K562 (cell line): Measurements from ENCODE around the gene NDUFS6. TPM values are rescaled to one million over a fixed set of nuclear protein-coding genes. Genes with fewer than 3 reads are reported as not detected.

Experiments
- ATAC-seq: fragments of 200-7000 bp; cut with Tn5 transposase; 3 replicates; pipeline ENCODE4 v1.9.1; 2020; ENCODE audit warnings: moderate library complexity
- BruUV-seq: library from RNA; stranded (reverse); fragments of 400-500 nt; replicated peaks from 2 replicates; lab custom pipeline; 2021; lab: Mats Ljungman, UMichigan
- CTCF ChIA-PET: fragments of 300-600 bp; formaldehyde crosslinking; extraction: SDS; loops from one replicate; lab custom pipeline; 2021; ENCODE audit warnings: low intra/inter-chr PET ratio; lab: Yijun Ruan, JAX
- POLR2A ChIA-PET: fragments of 300-600, 350-650 bp; sonication (Branson Sonifier 250); formaldehyde crosslinking; extraction: SDS; loops from one replicate; lab custom pipeline; 2021; ENCODE audit warnings: antibody characterized with exemption, inconsistent platforms; lab: Yijun Ruan, JAX
- DNase-seq, 4 experiments: peaks; one replicate each; pipeline versions ENCODE4 v3.0.0 to v3.0.0-alpha.2; 2011 to 2018; ENCODE audit warnings: low spot score in 3 of 4, mixed read lengths in 3 of 4; ENCODE audit errors: extremely low read depth in 1 of 4
- FAIRE-seq: peaks from 2 replicates; lab custom pipeline; 2011; peaks lifted over from hg19 to GRCh38; lab: Jason Lieb, UNC
- H2AFZ ChIP-seq: 2 replicates; pipeline ENCODE4 v1.6.0; 2011; ENCODE audit warnings: low read depth, low read length, control low read depth, inconsistent platforms
- H3K27ac ChIP-seq: fragments of 200-600 bp; 3 replicates; pipeline ENCODE4 v1.8.0; 2011; ENCODE audit warnings: low read depth, mild to moderate bottlenecking, control low read depth, inconsistent platforms, low read length, moderate library complexity, mixed read lengths; ENCODE audit errors: extremely low read depth
- H3K27me3 ChIP-seq, 2 experiments: fragments of 300-600 bp in 1 of 2; 2 replicates in 1 of 2; 3 replicates in 1 of 2; pipeline versions ENCODE4 v1.6.0 to v1.8.0; 2011; ENCODE audit warnings: inconsistent platforms in 2 of 2, low read length in 2 of 2, mild to moderate bottlenecking in 1 of 2, mixed read lengths in 1 of 2, moderate library complexity in 1 of 2; ENCODE audit not compliant: control insufficient read depth in 2 of 2, insufficient read depth in 2 of 2
- H3K36me3 ChIP-seq: fragments of 300-600 bp; 3 replicates; pipeline ENCODE4 v1.8.0; 2011; ENCODE audit warnings: mild to moderate bottlenecking, low read length, inconsistent platforms; ENCODE audit not compliant: control insufficient read depth, insufficient read depth
- H3K4me1 ChIP-seq, 2 experiments: fragments of 200-600 bp in 1 of 2; replicated peaks in 1 of 2; 2 replicates in 1 of 2; 3 replicates in 1 of 2; pipeline versions ENCODE4 v1.5.1 to v1.8.0; 2011; ENCODE audit warnings: inconsistent platforms in 2 of 2, low read length in 2 of 2, mild to moderate bottlenecking in 1 of 2, mixed read lengths in 1 of 2, moderate library complexity in 1 of 2; ENCODE audit not compliant: control insufficient read depth in 2 of 2, insufficient read depth in 2 of 2
- H3K4me2 ChIP-seq: 2 replicates; pipeline ENCODE4 v1.6.1; 2011; ENCODE audit warnings: low read length, control low read depth, inconsistent platforms, mixed read lengths; ENCODE audit not compliant: insufficient read depth
- H3K4me3 ChIP-seq: fragments of 200-600 bp; sonication (generic), shearing (Covaris generic); 2 replicates; pipeline ENCODE4 v1.5.1; 2016; ENCODE audit warnings: control low read depth, inconsistent platforms
- H3K79me2 ChIP-seq: fragments of 200-600 bp; 3 replicates; pipeline ENCODE4 v1.8.0; 2011; ENCODE audit warnings: low read length, inconsistent platforms; ENCODE audit not compliant: control insufficient read depth, insufficient read depth
- H3K9ac ChIP-seq, 2 experiments: 2 replicates each; pipeline versions ENCODE4 v1.6.0 to v1.6.1; 2011; ENCODE audit warnings: low read depth in 2 of 2, low read length in 2 of 2, control low read depth in 1 of 2, inconsistent platforms in 1 of 2, mild to moderate bottlenecking in 1 of 2, mixed read lengths in 1 of 2; ENCODE audit not compliant: insufficient read depth in 1 of 2
- H3K9me1 ChIP-seq: one replicate; pipeline ENCODE4 v1.6.0; 2011; ENCODE audit warnings: inconsistent platforms, mild to moderate bottlenecking, low read length, moderate library complexity; ENCODE audit not compliant: control insufficient read depth, insufficient read depth
- H3K9me3 ChIP-seq: replicated peaks from 2 replicates; pipeline ENCODE4 v1.5.1; 2011; ENCODE audit warnings: low read depth, low read length, inconsistent platforms; ENCODE audit not compliant: control insufficient read depth, insufficient read depth
- H4K20me1 ChIP-seq: replicated peaks from 2 replicates; pipeline ENCODE4 v1.6.1; 2011; ENCODE audit warnings: low read length, inconsistent platforms, mixed read lengths; ENCODE audit not compliant: control insufficient read depth, insufficient read depth
- BRD9 ChIP-seq: fragments of 450-650 bp; IDR thresholded peaks from 2 replicates; pipeline ENCODE4 v1.6.1; 2018; ENCODE audit warnings: low read depth; ENCODE audit not compliant: partially characterized antibody
- CHD1 ChIP-seq: fragments of 200-600 bp; sonication (generic); IDR thresholded peaks from one replicate; pipeline ENCODE4 v1.6.1; 2012; ENCODE audit warnings: mild to moderate bottlenecking, moderate library complexity, low read length, inconsistent platforms
- SIRT6 ChIP-seq: IDR thresholded peaks from one replicate; pipeline ENCODE4 v1.6.1; 2012; ENCODE audit warnings: low read depth, mild to moderate bottlenecking, control low read depth, inconsistent platforms, low read length, moderate library complexity
- TCF3 ChIP-seq: sonication (generic); formaldehyde crosslinking; IDR thresholded peaks from 2 replicates; pipeline ENCODE4 v1.4.0; 2020; ENCODE audit warnings: mild to moderate bottlenecking, missing genetic modification reagents
- ZKSCAN8 ChIP-seq: fragments of 200-800 bp; sonication (Bioruptor generic); IDR thresholded peaks from 2 replicates; pipeline ENCODE4 v1.6.1; 2016; ENCODE audit warnings: missing genetic modification characterization, missing compliant biosample characterization
- ZNF212 ChIP-seq: fragments of 450-650 bp; formaldehyde crosslinking; IDR thresholded peaks from 2 replicates; pipeline ENCODE4 v1.4.0; 2020; ENCODE audit warnings: mild to moderate bottlenecking
- ZNF398 ChIP-seq: fragments of 250-450 bp; sonication (Bioruptor Pico); IDR thresholded peaks from 2 replicates; pipeline ENCODE4 v1.8.0; 2021; ENCODE audit warnings: moderate library complexity, mild to moderate bottlenecking, inconsistent platforms
- ZNF407 ChIP-seq: fragments of 450-650 bp; IDR thresholded peaks from 2 replicates; pipeline ENCODE4 v1.6.1; 2016; ENCODE audit warnings: low read depth
- ZNF77 ChIP-seq: fragments of 250-450 bp; sonication (Bioruptor Pico); IDR thresholded peaks from 2 replicates; pipeline ENCODE4 v1.5.0; 2020
- ZNF778 ChIP-seq: fragments of 450-650 bp; formaldehyde crosslinking; IDR thresholded peaks from 2 replicates; pipeline ENCODE4 v1.4.0; 2020; ENCODE audit warnings: mild to moderate bottlenecking, moderate library complexity
- WGBS: fragments of 100-300 bp; shearing (Covaris generic); methylation state at CpG from one replicate; pipeline ENCODE4 v1.1.6; 2016; ENCODE audit warnings: low coverage, mixed read lengths; ENCODE audit not compliant: insufficient coverage; ENCODE audit errors: missing lambda C conversion rate; 5-methylcytosine and 5-hydroxymethylcytosine counted together
- in situ Hi-C: fragments of 300-500 bp; cut with MboI; formaldehyde crosslinking; loops from 4 replicates; pipeline ENCODE4 v1.15.0; 2018; ENCODE audit warnings: inconsistent platforms, mixed read lengths
- intact Hi-C: fragments of 100-400 bp; cut with micrococcal nuclease; formaldehyde crosslinking; loops from 2 replicates; pipeline ENCODE4 v1.14.2; 2022
- polyA plus RNA-seq, 8 experiments: library from polyadenylated mRNA; depleted of rRNA in 4 of 8; stranded (reverse) in 5 of 8; unstranded in 3 of 8; fragments of >200 nt; fragmentation: Nextera tagmentation in 2 of 8; fragmentation: Illumina TruSeq in 1 of 8; extraction: Ambion mirVana in 2 of 8; extraction: Trizol in 1 of 8; gene quantifications; 2 replicates each; pipeline versions ENCODE4 v1.2.1 to v1.2.3, GENCODE V29; 2011 to 2014; ENCODE audit warnings: inconsistent platforms in 1 of 8, missing spikeins in 1 of 8
- total RNA-seq, 7 experiments: library from RNA; depleted of rRNA in 6 of 7; stranded (reverse); fragments of >200 nt in 6 of 7; fragmentation: Illumina TruSeq in 2 of 7; extraction: Trizol in 2 of 7; gene quantifications; 2 replicates each; pipeline versions ENCODE4 v1.2.1 to v1.2.3, GENCODE V29; 2011 to 2021; ENCODE audit warnings: low replicate concordance in 1 of 7
- TF ChIP-seq, protein P1 (sequence below): fragments of 450-650 bp; formaldehyde crosslinking; IDR thresholded peaks from 2 replicates; pipeline ENCODE4 v1.4.0; 2020; ENCODE audit warnings: mild to moderate bottlenecking, mixed read lengths

Gene NDUFS6
- total and polyA plus RNA-seq, 9 of the 15 experiments (the other 6 are each of a cell fraction or from before 2014, with no cell fraction given) = 36.1 to 291 (median 77.0) TPM

- intact Hi-C loops (no loop called here), in situ Hi-C loops (no loop called here)
- ATAC-seq = no peak
- Histone ChIP-seq H3K9me1 (no peaks in the 10 kb centered on the region), H3K4me3 (no peak overlapping the region), H3K9me3 (no peaks in the 10 kb centered on the region), H3K79me2 (no peaks in the 10 kb centered on the region), H3K36me3 (peaks cover 14% of the 10 kb centered on the region; the same call in 2 of the 3 replicates), H4K20me1 (peaks cover 20% of the 10 kb centered on the region), H3K9ac (peak overlapping the region in 1 of 2 experiments; percentile 26; a peak in 1 of 4 replicates), H3K4me1 (peaks cover 0 to 19% of the 10 kb centered on the region in 2 experiments; a peak in 2 of 5 replicates), H3K27ac (no peak overlapping the region), H3K27me3 (peaks cover 35 to 51% of the 10 kb centered on the region in 2 experiments), H2AFZ (no peak overlapping the region), H3K4me2 (no peak overlapping the region)
- DNase-seq = no peak
- 78% methylated on average over 11 of the region's 11 CpGs for WGBS
- CTCF ChIA-PET = no interaction called here
- FAIRE-seq = no peak
- no TSS peak for BruUV-seq
- POLR2A ChIA-PET = interaction anchor here (0.6 kb wide), 1 partner anchor 29 kb away, joined by 3 read pairs; no protein-coding TSS in a partner anchor
- no peak for TF ChIP-seq ZNF77 (CRISPR knock-in tag)
- no peak for TF ChIP-seq ZNF778 (CRISPR knock-in tag)
- no peak for TF ChIP-seq CHD1
- no peak for TF ChIP-seq ZNF407
- TF ChIP-seq, protein P1, sequence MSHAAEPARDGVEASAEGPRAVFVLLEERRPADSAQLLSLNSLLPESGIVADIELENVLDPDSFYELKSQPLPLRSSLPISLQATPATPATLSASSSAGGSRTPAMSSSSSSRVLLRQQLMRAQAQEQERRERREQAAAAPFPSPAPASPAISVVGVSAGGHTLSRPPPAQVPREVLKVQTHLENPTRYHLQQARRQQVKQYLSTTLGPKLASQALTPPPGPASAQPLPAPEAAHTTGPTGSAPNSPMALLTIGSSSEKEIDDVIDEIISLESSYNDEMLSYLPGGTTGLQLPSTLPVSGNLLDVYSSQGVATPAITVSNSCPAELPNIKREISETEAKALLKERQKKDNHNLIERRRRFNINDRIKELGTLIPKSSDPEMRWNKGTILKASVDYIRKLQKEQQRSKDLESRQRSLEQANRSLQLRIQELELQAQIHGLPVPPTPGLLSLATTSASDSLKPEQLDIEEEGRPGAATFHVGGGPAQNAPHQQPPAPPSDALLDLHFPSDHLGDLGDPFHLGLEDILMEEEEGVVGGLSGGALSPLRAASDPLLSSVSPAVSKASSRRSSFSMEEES (CRISPR knock-in tag) = no peak
- TF ChIP-seq BRD9 = no peak
- TF ChIP-seq SIRT6 = no peak
- TF ChIP-seq ZKSCAN8 (CRISPR knock-in tag) = no peak
- no peak for TF ChIP-seq TCF3 (CRISPR knock-in tag)
- TF ChIP-seq ZNF212 = no peak
- TF ChIP-seq ZNF398 (CRISPR knock-in tag) = no peak
Measured at GRCh38 chr5:1831257-1831656, 30.1 kb downstream of the NDUFS6 start.
